ENCODE results near the gene VASP. TPM values are rescaled to one million over a fixed set of nuclear protein-coding genes. Genes with fewer than 3 reads are reported as not detected.

The VASP gene
- total and polyA plus RNA-seq, 2 of the 13 experiments (the other 11 are each of a cell fraction or from before 2014, with no cell fraction given), result 41.8 to 67.1 TPM

DNA sequence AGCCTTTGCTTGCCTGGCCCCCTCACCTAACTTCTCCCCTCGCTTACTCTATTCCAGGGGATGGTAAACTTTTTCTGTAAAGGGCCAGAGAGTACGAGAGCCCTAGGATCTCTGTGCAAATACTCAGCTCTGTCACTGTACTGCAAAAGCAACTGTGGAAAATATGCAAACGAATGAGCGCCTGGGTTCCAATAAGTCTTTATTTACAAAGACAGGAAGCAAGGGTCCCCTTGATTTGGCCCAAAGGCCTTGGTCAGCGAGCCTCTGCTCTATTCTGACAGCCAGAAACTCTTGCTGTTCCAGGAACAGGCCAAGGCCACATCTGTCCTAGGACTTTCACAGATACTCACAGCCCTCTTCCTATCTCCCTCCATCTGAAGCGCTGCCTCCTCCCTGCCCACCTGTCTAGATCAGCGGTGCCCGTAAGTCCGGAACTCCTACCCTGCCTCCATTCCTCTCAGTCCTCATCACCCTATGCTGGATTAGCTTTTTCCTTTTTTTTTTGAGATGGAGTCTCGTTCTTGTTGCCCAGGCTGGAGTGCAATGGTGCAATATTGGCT is 40.0 kb downstream of the VASP start (continued):
- TF ChIP-seq, protein P1, sequence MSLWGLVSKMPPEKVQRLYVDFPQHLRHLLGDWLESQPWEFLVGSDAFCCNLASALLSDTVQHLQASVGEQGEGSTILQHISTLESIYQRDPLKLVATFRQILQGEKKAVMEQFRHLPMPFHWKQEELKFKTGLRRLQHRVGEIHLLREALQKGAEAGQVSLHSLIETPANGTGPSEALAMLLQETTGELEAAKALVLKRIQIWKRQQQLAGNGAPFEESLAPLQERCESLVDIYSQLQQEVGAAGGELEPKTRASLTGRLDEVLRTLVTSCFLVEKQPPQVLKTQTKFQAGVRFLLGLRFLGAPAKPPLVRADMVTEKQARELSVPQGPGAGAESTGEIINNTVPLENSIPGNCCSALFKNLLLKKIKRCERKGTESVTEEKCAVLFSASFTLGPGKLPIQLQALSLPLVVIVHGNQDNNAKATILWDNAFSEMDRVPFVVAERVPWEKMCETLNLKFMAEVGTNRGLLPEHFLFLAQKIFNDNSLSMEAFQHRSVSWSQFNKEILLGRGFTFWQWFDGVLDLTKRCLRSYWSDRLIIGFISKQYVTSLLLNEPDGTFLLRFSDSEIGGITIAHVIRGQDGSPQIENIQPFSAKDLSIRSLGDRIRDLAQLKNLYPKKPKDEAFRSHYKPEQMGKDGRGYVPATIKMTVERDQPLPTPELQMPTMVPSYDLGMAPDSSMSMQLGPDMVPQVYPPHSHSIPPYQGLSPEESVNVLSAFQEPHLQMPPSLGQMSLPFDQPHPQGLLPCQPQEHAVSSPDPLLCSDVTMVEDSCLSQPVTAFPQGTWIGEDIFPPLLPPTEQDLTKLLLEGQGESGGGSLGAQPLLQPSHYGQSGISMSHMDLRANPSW (CRISPR knock-in tag; IDR thresholded peaks at IDR 0.05; ENCODE audit: borderline replicate concordance), result no peak
- TF ChIP-seq ZNF484 (CRISPR knock-in tag; IDR thresholded peaks at IDR 0.05; ENCODE audit: borderline replicate concordance, low read depth) (no peak), ZNF572 (CRISPR knock-in tag; IDR thresholded peaks at IDR 0.05) (no peak), ZNF335 (CRISPR knock-in tag; IDR thresholded peaks at IDR 0.05) (no peak), ZNF75D (CRISPR knock-in tag; IDR thresholded peaks at IDR 0.05; ENCODE audit: borderline replicate concordance) (no peak), NRL (CRISPR knock-in tag; IDR thresholded peaks at IDR 0.05; ENCODE audit: borderline replicate concordance) (no peak), NR2C2 (CRISPR knock-in tag; IDR thresholded peaks at IDR 0.05; ENCODE audit: borderline replicate concordance) (no peak), ZNF160 (CRISPR knock-in tag; IDR thresholded peaks at IDR 0.05) (no peak)
- TF ChIP-seq, protein P2, sequence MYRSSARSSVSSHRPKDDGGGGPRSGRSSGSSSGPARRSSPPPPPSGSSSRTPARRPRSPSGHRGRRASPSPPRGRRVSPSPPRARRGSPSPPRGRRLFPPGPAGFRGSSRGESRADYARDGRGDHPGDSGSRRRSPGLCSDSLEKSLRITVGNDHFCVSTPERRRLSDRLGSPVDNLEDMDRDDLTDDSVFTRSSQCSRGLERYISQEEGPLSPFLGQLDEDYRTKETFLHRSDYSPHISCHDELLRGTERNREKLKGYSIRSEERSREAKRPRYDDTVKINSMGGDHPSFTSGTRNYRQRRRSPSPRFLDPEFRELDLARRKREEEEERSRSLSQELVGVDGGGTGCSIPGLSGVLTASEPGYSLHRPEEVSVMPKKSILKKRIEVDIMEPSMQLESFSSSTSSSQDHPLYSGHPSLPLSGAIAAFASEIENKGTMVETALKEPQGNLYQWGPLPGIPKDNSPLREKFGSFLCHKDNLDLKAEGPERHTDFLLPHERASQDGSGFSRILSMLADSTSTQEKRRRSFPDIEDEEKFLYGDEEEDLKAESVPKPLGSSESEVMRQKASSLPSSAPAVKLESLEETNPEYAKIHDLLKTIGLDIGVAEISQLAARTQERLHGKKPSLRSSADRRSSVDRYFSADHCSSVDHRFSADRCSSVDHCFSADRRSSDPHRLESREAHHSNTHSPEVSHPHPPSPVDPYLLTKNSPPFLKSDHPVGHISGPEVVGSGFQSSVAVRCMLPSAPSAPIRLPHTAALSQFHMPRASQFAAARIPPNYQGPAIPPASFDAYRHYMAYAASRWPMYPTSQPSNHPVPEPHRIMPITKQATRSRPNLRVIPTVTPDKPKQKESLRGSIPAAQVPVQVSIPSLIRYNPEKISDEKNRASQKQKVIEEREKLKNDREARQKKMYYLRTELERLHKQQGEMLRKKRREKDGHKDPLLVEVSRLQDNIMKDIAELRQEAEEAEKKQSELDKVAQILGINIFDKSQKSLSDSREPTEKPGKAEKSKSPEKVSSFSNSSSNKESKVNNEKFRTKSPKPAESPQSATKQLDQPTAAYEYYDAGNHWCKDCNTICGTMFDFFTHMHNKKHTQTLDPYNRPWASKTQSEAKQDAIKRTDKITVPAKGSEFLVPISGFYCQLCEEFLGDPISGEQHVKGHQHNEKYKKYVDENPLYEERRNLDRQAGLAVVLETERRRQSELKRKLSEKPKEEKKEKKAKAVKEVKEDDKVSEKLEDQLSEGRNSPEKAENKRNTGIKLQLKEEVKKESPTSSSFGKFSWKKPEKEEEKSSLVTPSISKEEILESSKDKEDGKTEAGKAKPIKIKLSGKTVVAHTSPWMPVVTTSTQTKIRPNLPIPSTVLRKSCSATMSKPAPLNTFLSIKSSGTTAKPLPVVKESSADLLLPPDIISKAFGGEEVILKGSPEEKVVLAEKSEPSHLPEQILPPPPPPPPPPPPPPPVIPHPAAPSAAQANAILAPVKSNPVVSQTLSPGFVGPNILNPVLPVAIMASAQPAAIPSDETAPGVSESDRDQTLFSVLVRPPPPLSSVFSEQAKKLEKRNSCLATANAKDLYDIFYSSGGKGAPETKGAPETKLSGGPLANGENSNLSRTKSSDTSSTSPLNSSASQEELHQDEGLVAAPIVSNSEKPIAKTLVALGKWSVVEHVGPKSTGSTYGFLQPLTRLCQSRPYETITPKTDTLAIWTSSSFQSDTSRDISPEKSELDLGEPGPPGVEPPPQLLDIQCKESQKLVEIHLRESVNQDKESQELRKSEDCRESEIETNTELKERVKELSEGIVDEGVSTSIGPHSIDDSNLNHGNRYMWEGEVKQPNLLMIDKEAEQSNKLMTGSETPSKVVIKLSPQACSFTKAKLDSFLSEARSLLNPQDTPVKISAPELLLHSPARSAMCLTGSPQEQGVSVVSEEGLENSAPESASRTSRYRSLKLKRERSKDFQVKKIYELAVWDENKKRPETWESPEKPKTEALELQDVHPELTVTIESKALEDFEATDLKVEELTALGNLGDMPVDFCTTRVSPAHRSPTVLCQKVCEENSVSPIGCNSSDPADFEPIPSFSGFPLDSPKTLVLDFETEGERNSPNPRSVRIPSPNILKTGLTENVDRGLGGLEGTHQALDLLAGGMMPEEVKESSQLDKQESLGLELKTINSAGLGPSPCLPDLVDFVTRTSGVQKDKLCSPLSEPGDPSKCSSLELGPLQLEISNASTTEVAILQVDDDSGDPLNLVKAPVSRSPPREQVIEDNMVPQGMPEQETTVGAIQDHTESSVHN (CRISPR knock-in tag; IDR thresholded peaks at IDR 0.05), result no peak
- TF ChIP-seq, protein P3, sequence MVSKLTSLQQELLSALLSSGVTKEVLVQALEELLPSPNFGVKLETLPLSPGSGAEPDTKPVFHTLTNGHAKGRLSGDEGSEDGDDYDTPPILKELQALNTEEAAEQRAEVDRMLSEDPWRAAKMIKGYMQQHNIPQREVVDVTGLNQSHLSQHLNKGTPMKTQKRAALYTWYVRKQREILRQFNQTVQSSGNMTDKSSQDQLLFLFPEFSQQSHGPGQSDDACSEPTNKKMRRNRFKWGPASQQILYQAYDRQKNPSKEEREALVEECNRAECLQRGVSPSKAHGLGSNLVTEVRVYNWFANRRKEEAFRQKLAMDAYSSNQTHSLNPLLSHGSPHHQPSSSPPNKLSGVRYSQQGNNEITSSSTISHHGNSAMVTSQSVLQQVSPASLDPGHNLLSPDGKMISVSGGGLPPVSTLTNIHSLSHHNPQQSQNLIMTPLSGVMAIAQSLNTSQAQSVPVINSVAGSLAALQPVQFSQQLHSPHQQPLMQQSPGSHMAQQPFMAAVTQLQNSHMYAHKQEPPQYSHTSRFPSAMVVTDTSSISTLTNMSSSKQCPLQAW (CRISPR knock-in tag; IDR thresholded peaks at IDR 0.05), result 0 out of 2 replicates have a peak, but pooled peaks have one; percentile 38
- TF ChIP-seq, protein P4, sequence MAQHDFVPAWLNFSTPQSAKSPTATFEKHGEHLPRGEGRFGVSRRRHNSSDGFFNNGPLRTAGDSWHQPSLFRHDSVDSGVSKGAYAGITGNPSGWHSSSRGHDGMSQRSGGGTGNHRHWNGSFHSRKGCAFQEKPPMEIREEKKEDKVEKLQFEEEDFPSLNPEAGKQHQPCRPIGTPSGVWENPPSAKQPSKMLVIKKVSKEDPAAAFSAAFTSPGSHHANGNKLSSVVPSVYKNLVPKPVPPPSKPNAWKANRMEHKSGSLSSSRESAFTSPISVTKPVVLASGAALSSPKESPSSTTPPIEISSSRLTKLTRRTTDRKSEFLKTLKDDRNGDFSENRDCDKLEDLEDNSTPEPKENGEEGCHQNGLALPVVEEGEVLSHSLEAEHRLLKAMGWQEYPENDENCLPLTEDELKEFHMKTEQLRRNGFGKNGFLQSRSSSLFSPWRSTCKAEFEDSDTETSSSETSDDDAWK (CRISPR knock-in tag; IDR thresholded peaks at IDR 0.05), result no peak
- TF ChIP-seq, protein P5, sequence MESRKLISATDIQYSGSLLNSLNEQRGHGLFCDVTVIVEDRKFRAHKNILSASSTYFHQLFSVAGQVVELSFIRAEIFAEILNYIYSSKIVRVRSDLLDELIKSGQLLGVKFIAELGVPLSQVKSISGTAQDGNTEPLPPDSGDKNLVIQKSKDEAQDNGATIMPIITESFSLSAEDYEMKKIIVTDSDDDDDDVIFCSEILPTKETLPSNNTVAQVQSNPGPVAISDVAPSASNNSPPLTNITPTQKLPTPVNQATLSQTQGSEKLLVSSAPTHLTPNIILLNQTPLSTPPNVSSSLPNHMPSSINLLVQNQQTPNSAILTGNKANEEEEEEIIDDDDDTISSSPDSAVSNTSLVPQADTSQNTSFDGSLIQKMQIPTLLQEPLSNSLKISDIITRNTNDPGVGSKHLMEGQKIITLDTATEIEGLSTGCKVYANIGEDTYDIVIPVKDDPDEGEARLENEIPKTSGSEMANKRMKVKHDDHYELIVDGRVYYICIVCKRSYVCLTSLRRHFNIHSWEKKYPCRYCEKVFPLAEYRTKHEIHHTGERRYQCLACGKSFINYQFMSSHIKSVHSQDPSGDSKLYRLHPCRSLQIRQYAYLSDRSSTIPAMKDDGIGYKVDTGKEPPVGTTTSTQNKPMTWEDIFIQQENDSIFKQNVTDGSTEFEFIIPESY (CRISPR knock-in tag; IDR thresholded peaks at IDR 0.05), result peak; percentile 54; the same call in 1 of the 2 replicates
